HG03196 (cell line): ENCODE measurements around the gene PAPOLA.
"Not testable (repeated sequence)": the region's sequence is repeated elsewhere in the genome, so short reads cannot be mapped to it uniquely, and the experiment has no call there.

ENCODE experiments used
- ATAC-seq: cut with Tn5 transposase; IDR thresholded peaks from one replicate; pipeline ENCODE4 v1.9.1; 2021; ENCODE audit not compliant: unreplicated experiment

The PAPOLA gene

GRCh38 chr14:96502621-96503305 is 581 bp downstream of the PAPOLA start:
- peak; percentile 28 for ATAC-seq

DNA sequence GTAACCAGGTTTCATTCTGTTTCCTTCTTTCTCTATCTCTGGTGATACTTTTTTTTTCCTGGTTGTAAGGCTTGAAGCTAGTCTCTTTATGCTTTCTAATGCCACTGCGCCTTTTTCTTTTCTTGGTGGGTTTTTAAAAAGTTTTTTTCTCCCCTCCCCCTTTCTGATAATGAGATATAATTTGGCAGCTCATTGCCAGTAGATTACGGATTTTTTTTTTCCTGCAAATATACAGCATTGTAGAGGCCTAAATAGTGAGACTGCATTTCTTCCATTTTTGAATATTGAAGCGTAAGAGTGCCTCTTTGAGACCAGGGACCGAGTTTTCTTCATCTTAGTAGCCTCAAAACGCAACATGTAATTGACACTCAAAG is 1.1 kb downstream of the PAPOLA start:
- ATAC-seq: no peak

- not testable (repeated sequence) for ATAC-seq
Measured at GRCh38 chr14:96504353-96504752, 2.2 kb downstream of the PAPOLA start.

GRCh38 chr14:96507723-96508122 is 5.5 kb downstream of the PAPOLA start:
- ATAC-seq: no peak

- ATAC-seq: no peak
Measured at GRCh38 chr14:96508900-96509299, 6.7 kb downstream of the PAPOLA start.

DNA sequence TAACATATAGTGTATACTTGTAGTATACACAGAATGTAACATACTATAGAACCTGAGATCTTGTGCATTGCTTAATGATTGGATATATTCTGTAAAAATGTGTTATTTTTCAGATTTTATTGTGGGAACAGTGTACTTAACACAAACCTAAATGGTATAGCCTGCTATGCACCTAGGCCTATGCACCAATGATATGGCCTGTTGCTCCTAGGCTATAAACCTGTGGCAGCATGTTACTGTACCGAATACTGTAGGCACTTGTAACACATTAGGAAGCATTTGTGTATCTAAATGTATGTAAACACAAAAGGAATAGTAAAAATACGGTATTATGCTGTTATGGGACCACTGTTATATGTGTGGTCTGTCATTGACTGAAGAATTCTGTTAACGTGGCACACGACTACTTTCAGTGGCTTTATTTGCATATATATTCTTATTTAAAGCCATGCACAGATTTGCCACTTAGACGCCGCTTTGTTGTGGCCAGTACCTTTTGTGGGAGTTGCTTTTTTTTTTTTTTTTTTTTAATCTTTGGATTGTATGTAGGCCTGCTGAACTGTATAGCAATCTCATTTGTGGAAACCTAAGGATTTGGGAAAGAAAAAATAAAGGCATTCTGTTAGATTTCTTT is 7.4 kb downstream of the PAPOLA start:
- ATAC-seq: no peak

DNA sequence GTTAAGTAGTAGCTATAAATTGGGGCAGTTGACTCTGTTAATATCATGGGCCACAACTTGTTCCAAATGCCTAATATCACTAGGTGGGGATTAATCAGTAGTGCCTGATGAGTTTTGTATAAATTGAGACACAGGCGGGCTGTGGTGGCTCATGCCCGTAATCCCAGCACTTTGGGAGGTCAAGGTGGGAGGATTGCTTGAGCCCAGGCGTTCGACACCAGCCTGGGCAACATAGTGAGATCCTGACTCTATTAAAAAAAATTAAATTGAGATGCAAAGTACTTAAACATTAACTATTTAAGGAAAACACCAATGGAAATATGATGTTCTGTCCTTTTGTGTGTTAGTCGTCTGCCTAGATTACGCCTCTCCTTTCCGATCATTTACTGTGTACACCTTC is 9.0 kb downstream of the PAPOLA start:
- ATAC-seq: no peak

DNA sequence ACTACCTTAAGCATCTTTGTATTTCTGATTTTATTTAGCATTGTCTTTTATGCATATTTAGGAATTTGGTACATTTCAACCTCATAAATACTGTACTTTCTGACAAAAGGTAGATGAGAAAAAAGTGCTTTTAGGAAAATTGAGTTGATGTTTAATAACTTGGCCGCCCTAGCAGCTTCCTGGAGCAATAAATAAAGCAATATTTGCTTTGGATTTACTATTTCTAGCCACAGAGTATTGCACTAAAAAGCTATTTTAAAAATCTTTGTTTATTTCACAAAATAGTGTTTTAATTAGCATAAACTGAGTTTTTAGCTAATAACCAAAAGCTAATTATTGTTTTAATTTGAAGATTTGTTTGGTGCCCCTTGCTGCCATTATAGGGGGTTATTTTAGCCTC is 9.5 kb downstream of the PAPOLA start:
- ATAC-seq: no peak

- ATAC-seq: no peak
Measured at GRCh38 chr14:96512122-96512521, 9.9 kb downstream of the PAPOLA start.

DNA sequence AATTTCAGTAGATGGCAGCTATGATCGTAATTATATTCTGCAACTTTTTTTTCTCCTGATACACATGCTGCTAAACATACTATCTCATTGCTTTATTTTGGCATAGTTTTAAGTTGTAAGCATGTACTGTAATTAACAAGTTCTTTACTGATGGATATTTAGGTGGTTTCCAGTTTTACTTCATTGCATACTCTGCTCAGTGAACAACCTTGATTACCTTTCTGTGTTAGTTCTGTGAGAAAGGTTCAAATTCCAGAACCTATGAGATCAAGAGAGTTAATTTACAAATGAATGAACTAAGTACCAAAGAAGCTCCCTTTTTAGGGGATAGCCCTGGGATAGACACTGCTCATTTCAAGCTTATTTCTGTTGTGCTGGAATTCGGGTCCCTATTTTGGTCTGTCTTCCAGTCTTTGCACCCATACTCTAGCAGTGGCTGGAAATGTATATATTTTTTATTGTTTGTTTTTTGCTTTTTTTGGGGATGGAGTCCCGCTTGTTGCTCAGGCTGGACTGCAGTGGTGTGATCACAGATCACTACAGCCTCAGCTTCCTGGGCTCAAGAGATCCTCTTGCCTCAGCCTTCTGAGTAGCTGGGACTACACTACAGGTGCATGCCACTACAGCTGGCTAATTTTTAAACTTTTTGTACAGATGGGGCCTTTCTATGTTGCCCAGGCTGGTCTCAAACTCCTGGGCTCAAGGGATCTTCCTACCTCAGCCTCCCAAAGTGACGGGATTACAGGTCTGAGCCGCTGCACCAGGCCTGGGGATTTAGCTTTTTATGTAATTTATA is 10.6 kb downstream of the PAPOLA start:
- no peak for ATAC-seq

DNA sequence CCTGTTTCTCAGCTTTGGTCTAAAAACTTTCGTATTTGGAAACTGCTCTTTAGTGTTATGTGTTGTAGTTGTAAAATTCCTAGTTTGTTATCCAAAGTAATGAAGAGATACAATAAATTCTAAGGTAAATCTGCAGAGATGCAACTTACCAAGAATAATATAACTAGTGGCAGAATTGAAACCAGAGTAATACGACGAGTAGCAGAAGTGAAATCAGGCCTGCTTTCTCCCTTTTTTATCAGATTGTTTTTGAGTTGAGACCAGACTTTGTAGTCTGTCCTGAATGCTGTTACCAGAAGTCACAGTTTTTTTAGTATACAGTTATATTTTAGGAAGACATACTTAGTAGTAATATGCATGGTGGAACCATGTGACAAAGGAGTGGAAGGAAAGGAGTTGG is 12.5 kb downstream of the PAPOLA start:
- ATAC-seq: no peak

DNA sequence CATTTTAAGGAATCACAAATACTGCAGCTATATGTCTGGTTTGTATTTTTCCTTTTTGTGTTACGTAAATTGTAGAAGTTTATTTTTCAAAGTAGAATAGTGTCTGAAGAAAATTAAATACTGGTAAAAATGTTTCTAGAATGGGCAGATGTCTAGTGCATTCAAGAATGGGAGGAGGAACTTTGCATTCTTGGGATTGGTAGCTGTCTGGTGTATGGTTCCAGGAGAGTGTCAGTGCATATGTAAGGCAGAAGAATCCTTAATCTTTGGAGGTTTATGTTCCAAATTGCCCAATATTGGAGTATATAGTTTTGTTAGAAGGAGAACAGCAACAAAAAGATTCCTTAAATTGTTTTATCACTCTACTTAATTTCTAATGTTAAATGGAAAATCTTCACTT is 13.5 kb downstream of the PAPOLA start:
- ATAC-seq: no peak

DNA sequence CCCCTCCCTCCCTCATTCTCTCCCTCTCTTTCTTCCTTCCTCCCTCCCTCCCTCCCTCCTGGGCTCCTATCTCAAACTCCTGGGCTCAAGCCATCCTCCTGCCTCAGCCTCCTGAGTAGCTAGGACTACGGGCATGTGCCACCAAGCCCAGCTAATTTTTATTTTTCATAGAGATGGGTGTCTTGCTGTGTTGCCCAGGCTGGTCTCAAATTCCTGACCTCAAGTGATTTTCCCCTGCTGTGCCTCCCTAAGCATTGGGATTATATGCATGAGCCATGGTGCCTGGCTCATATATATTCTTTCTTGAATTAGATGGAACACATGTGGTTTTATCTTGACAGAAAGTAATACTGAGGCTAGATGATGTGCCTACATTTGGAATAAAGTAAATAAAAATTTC is 14.2 kb downstream of the PAPOLA start:
- ATAC-seq: no peak

DNA sequence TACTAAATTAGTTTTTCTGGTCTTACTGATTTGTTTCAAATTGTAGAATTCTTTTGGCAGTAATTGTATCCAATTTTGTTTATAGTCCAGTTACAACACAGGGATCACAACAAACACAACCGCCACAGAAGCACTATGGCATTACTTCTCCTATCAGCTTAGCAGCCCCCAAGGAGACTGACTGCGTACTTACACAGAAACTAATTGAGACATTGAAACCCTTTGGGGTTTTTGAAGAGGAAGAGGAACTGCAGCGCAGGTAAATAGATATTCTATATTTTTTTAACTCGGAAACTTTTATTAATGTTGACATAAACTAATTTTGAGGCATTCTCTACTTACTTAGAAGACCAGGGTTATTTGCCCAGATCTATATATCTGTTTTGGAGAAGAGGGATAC is 17.8 kb downstream of the PAPOLA start:
- ATAC-seq: no peak

DNA sequence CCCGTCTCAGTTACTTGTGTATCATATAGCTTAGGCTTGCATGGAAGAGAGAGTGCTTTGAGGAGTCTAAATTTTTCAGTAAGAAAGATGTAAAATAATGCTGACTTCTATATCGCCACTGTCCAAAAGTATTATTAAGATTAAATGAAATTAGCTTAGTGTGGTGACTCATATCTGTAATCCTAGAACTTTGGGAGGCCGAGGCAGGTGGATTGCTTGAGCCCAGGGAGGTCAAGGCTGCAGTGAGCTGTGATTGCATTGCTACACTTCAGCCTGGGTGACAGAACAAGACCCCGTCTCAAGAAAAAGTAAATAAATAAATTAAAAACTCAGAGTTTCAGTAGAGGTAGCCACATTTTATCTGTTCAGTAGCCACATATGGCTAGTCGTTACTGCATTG is 23.3 kb downstream of the PAPOLA start:
- no peak for ATAC-seq

- no peak for ATAC-seq
Measured at GRCh38 chr14:96532632-96533031, 30.4 kb downstream of the PAPOLA start.

GRCh38 chr14:96536807-96537206 is 34.6 kb downstream of the PAPOLA start:
- ATAC-seq: no peak

DNA sequence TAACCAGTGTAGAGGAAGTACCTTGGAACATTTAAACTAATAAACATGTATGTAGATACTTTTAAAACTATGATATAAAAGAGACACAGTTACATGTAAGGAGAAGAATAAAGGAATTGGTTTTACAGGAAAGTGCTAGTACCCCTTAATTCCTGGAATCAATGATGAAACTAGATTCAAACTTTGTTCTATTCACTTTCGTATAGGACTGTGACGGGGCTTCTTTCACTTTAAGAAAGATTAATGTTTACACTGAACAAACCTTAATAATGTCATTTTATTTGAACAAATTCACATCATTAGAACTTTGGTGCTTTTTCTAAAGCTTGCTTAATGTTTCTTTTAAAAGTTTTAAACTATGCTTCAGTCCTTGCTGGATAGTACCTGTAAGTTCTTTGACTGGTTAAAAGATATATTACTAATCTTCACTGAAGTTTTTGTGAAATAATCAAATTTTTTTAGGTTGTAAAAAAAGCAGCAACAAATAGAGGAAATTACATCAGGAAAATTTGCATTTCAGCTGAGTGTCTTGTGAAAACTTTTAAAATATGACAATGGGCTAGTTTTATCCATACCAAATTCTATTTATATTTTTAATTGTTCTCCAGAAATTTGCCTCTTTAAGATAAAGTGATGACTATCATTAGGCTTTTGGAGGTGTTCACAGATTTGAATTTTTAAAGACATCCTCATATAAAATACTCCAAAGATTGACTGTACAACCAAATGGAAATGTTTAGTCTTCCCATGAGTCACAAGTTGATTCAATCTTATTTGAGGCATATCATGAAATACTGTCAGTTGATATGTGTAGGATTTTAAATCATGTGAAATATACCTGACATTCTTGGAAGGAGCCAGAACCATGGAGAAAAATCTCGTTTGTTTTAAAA is 36.2 kb downstream of the PAPOLA start:
- ATAC-seq: no peak

DNA sequence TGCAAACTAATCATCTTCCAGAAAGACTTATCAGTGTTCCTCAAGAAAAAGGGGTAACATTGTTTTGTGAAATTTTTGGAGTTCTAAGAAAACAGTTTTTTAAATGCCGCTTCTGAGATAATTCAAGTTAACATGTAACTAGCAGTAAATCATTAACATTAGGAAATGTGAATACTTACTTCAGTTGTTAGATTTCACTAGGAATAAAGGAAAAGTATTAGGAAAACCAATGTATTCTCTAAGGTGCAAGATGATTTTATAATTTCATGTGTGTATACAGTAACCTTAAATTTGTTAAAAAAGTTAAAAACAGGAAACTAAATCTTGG is 36.8 kb downstream of the PAPOLA start:
- no peak for ATAC-seq

DNA sequence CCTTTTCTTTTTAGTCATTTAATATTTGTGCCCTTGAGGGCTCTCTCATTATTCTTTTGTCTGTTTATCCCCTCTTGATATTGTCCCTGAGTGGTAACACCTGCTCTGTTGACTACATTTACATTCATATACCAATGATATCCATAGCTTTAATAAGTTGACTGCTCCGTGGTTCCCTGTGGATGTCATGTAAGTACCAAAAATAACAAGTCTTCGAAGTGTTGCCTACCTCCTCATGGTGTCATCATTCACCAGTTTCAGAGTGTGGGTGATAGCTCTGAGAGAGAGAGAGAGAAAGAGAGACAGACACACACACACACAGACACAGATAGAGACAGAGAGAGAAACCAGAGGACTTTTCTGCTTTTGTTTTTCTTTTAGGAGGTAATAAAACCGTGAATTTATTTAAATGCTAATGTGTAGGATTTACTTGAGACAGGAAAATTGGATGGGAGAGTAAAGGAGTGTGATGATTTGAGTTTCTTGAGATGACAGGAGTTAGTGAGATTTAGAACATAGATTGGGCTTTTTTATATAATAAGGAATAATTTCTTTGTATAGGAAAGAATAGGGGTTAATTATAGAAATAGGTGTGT is 52.2 kb downstream of the PAPOLA start:
- no peak for ATAC-seq

- ATAC-seq: no peak
Measured at GRCh38 chr14:96559571-96559970, 57.4 kb downstream of the PAPOLA start.
